Caco-2 (cell line): ENCODE measurements around the gene KRTAP12-3. TPM values are rescaled to one million over a fixed set of nuclear protein-coding genes. Genes with fewer than 3 reads are reported as not detected.
"Not testable (repeated sequence)": the region's sequence is repeated elsewhere in the genome, so short reads cannot be mapped to it uniquely, and the experiment has no call there.

Source experiments
- BruUV-seq: library from RNA; stranded (reverse); fragments of 400-500 nt; replicated peaks from 2 replicates; lab custom pipeline; 2021; lab: Mats Ljungman, UMichigan
- CTCF ChIA-PET: fragments of 300-600 bp; sonication (Branson Sonifier 250); formaldehyde crosslinking; loops from one replicate; lab custom pipeline; 2022; ENCODE audit warnings: antibody characterized with exemption; lab: Charles Lee
- POLR2A ChIA-PET: fragments of 300-600 bp; sonication (Branson Sonifier 250); formaldehyde crosslinking; loops from one replicate; lab custom pipeline; 2022; ENCODE audit warnings: antibody characterized with exemption; lab: Charles Lee
- DNase-seq, 2 experiments: peaks; one replicate each; pipeline versions ENCODE4 v3.0.0 to v3.0.0-alpha.2; 2020 to 2022
- H3K27me3 ChIP-seq: replicated peaks from 2 replicates; pipeline ENCODE4 v1.6.0; 2011; ENCODE audit warnings: low read length; ENCODE audit not compliant: control insufficient read depth, insufficient read depth
- H3K36me3 ChIP-seq: 2 replicates; pipeline ENCODE4 v1.5.1; 2011; ENCODE audit warnings: low read length; ENCODE audit not compliant: control insufficient read depth, insufficient read depth
- H3K4me1 ChIP-seq: fragments of 250-450 bp; sonication (Bioruptor Pico); 2 replicates; pipeline ENCODE4 v1.5.1; 2020; ENCODE audit warnings: mild to moderate bottlenecking
- H3K4me3 ChIP-seq: 2 replicates; pipeline ENCODE4 v1.5.1; 2011; ENCODE audit warnings: low read depth, mild to moderate bottlenecking, control low read depth, low read length
- H3K9me3 ChIP-seq: fragments of 250-450 bp; sonication (Bioruptor Pico); 2 replicates; pipeline ENCODE4 v1.5.1; 2020; ENCODE audit warnings: mild to moderate bottlenecking, moderate library complexity
- H3K27ac Mint-ChIP-seq: one replicate; pipeline ENCODE4 v1.8.0; 2022; ENCODE audit warnings: mixed read lengths; ENCODE audit not compliant: unreplicated experiment
- H3K27me3 Mint-ChIP-seq: one replicate; pipeline ENCODE4 v1.8.0; 2022; ENCODE audit warnings: mixed read lengths; ENCODE audit not compliant: insufficient read depth, unreplicated experiment
- H3K36me3 Mint-ChIP-seq: one replicate; pipeline ENCODE4 v1.8.0; 2022; ENCODE audit warnings: mild to moderate bottlenecking, mixed read lengths; ENCODE audit not compliant: insufficient read depth, unreplicated experiment
- H3K4me1 Mint-ChIP-seq: one replicate; pipeline ENCODE4 v1.8.0; 2022; ENCODE audit warnings: low read depth, mixed read lengths; ENCODE audit not compliant: unreplicated experiment
- H3K4me3 Mint-ChIP-seq: one replicate; pipeline ENCODE4 v1.8.0; 2022; ENCODE audit warnings: mild to moderate bottlenecking, moderate library complexity, mixed read lengths; ENCODE audit not compliant: unreplicated experiment
- H3K9me3 Mint-ChIP-seq: one replicate; pipeline ENCODE4 v1.8.0; 2022; ENCODE audit warnings: mixed read lengths; ENCODE audit not compliant: unreplicated experiment
- CTCF ChIP-seq, 2 experiments: fragments of 200-600 bp in 1 of 2; IDR thresholded peaks; 1 replicate in 1 of 2; 2 replicates in 1 of 2; pipeline versions ENCODE4 v1.5.1 to v1.8.0; 2011 to 2022; ENCODE audit warnings: antibody characterized with exemption in 1 of 2, control low read depth in 1 of 2, inconsistent platforms in 1 of 2, low read depth in 1 of 2, low read length in 1 of 2, mild to moderate bottlenecking in 1 of 2, moderate library complexity in 1 of 2; ENCODE audit not compliant: insufficient read depth in 1 of 2, severe bottlenecking in 1 of 2, unreplicated experiment in 1 of 2
- intact Hi-C: fragments of 100-400 bp; cut with micrococcal nuclease; formaldehyde crosslinking; loops from one replicate; pipeline ENCODE4 v1.10.0; 2022; ENCODE audit not compliant: unreplicated experiment
- total RNA-seq: library from RNA; stranded (reverse); gene quantifications from 2 replicates; pipeline ENCODE4 v1.2.3, GENCODE V29; 2022

Gene KRTAP12-3
- total RNA-seq, 1 experiment from 2014 or later: not detected

- Histone ChIP-seq H3K4me1 (no peaks in the 10 kb centered on the region), H3K9me3 (peaks cover 12% of the 10 kb centered on the region; the same call in 1 of the 2 replicates), H3K27me3 (no peaks in the 10 kb centered on the region), H3K4me3 (no peak overlapping the region), H3K36me3 (no peaks in the 10 kb centered on the region)
- no TSS peak for BruUV-seq
- Mint-ChIP-seq H3K4me1 (no peaks in the 10 kb centered on the region), H3K36me3 (no peaks in the 10 kb centered on the region), H3K9me3 (peaks cover 48% of the 10 kb centered on the region), H3K27ac (no peak overlapping the region), H3K27me3 (no peaks in the 10 kb centered on the region), H3K4me3 (no peak overlapping the region)
- TF ChIP-seq CTCF (IDR thresholded peaks at IDR 0.05; ENCODE audit: insufficient read depth in 1 of 2, low read depth in 1 of 2, low read length in 1 of 2, severe bottlenecking in 1 of 2, unreplicated experiment in 1 of 2): no peak
- POLR2A ChIA-PET: no interaction called here
- intact Hi-C loops: no loop called here
- DNase-seq: no peak
- CTCF ChIA-PET: no interaction called here
Observed at GRCh38 chr21:44626262-44626661, 31.5 kb upstream of the KRTAP12-3 start.

- ChIA-PET CTCF (no interaction called here), POLR2A (no interaction called here)
- no peak within 1 kb of the TSS for H3K4me3 ChIP-seq
- H3K9me3 ChIP-seq: peaks cover 16% of the 10 kb centered on the region; the same call in 1 of the 2 replicates
- H3K4me1 ChIP-seq: no peaks in the 10 kb centered on the region
- BruUV-seq: no TSS peak
- intact Hi-C loops: no loop called here
- Mint-ChIP-seq H3K27ac (no peak within 1 kb of the TSS), H3K4me1 (no peaks in the 10 kb centered on the region), H3K9me3 (peaks cover 53% of the 10 kb centered on the region), H3K36me3 (no peaks in the 10 kb centered on the region), H3K27me3 (no peaks in the 10 kb centered on the region), H3K4me3 (no peak within 1 kb of the TSS)
- no peak for TF ChIP-seq CTCF (IDR thresholded peaks at IDR 0.05; ENCODE audit: insufficient read depth in 1 of 2, low read depth in 1 of 2, low read length in 1 of 2, severe bottlenecking in 1 of 2, unreplicated experiment in 1 of 2)
- DNase-seq: no peak
- H3K36me3 ChIP-seq: no peaks in the 10 kb centered on the region
- no peaks in the 10 kb centered on the region for H3K27me3 ChIP-seq
Observed at GRCh38 chr21:44626673-44627143, 31.0 kb upstream of the KRTAP12-3 start, which contains the start of gene KRTAP10-9. TSS of gene KRTAP10-9 (plus strand) at chr21:44627093. CDS start at chr21:44627172, 79 bp downstream.

- DNase-seq, H3K36me3 ChIP-seq, H3K36me3 Mint-ChIP-seq, intact Hi-C loops, H3K27me3 ChIP-seq, H3K4me3 ChIP-seq, H3K4me1 ChIP-seq, H3K27ac Mint-ChIP-seq, H3K27me3 Mint-ChIP-seq, H3K4me3 Mint-ChIP-seq, BruUV-seq, H3K4me1 Mint-ChIP-seq, POLR2A ChIA-PET: not testable (repeated sequence)
- H3K9me3 Mint-ChIP-seq: peaks cover 56% of the 10 kb centered on the region
- H3K9me3 ChIP-seq: peaks cover 22% of the 10 kb centered on the region
- CTCF ChIA-PET: interaction anchor here (0.6 kb wide), 1 partner anchor 77 kb away, joined by 3 read pairs; no protein-coding TSS in a partner anchor
Observed at GRCh38 chr21:44627181-44627822, 30.4 kb upstream of the KRTAP12-3 start.

- H3K4me3 ChIP-seq, POLR2A ChIA-PET, H3K27me3 ChIP-seq, H3K4me1 ChIP-seq, intact Hi-C loops, H3K27ac Mint-ChIP-seq, H3K4me1 Mint-ChIP-seq, DNase-seq, H3K27me3 Mint-ChIP-seq, BruUV-seq, H3K36me3 Mint-ChIP-seq, H3K36me3 ChIP-seq, H3K4me3 Mint-ChIP-seq: not testable (repeated sequence)
- peaks cover 55% of the 10 kb centered on the region for H3K9me3 Mint-ChIP-seq
- CTCF ChIA-PET: interaction anchor here (0.6 kb wide), 1 partner anchor 77 kb away, joined by 3 read pairs; no protein-coding TSS in a partner anchor
- H3K9me3 ChIP-seq: peaks cover 27% of the 10 kb centered on the region
Observed at GRCh38 chr21:44627831-44628233, 29.9 kb upstream of the KRTAP12-3 start.
